GM12891 (cell line): Measurements from ENCODE around the gene CAMP.
"Not testable (repeated sequence)": the region's sequence is repeated elsewhere in the genome, so short reads cannot be mapped to it uniquely, and the experiment has no call there.

Experiments used
- DNase-seq: peaks from one replicate; pipeline ENCODE4 v3.0.0; 2011; ENCODE audit warnings: low spot score; ENCODE audit not compliant: insufficient read length
- FAIRE-seq: peaks from 2 replicates; lab custom pipeline; 2011; peaks lifted over from hg19 to GRCh38; lab: Jason Lieb, UNC
- PAX5 ChIP-seq: IDR thresholded peaks from 2 replicates; pipeline ENCODE4 v1.6.1; 2011; ENCODE audit warnings: low read length, moderate library complexity, mild to moderate bottlenecking; ENCODE audit not compliant: insufficient read depth, severe bottlenecking
- POLR2A ChIP-seq: IDR thresholded peaks from 2 replicates; pipeline ENCODE4 v1.6.1; 2011; ENCODE audit warnings: low read depth, low read length, control low read depth
- POLR2AphosphoS5 ChIP-seq: IDR thresholded peaks from 2 replicates; pipeline ENCODE4 v1.6.1; 2011; ENCODE audit warnings: low read depth, low read length, control low read depth
- POU2F2 ChIP-seq: IDR thresholded peaks from 2 replicates; pipeline ENCODE4 v1.6.1; 2011; ENCODE audit warnings: low read depth, mild to moderate bottlenecking, control low read depth, low read length, moderate library complexity
- SPI1 ChIP-seq: IDR thresholded peaks from 2 replicates; pipeline ENCODE4 v1.6.1; 2011; ENCODE audit warnings: low read depth, low read length, control low read depth
- TAF1 ChIP-seq: IDR thresholded peaks from 2 replicates; pipeline ENCODE4 v1.6.1; 2011; ENCODE audit warnings: low read depth, low read length, control low read depth

CAMP gene

GRCh38 chr3:48245136-48245535 lies 21.8 kb downstream of the CAMP start:
- no peak for TF ChIP-seq POU2F2
- no peak for TF ChIP-seq POLR2AphosphoS5
- no peak for TF ChIP-seq TAF1
- TF ChIP-seq PAX5, result no peak
- no peak for TF ChIP-seq POLR2A
- no peak for TF ChIP-seq SPI1
- no peak for DNase-seq
- no peak for FAIRE-seq

GRCh38 chr3:48247401-48247811 lies 24.1 kb downstream of the CAMP start:
- FAIRE-seq, result no peak
- no peak for DNase-seq
- TF ChIP-seq SPI1, result no peak
- TF ChIP-seq PAX5, result no peak
- TF ChIP-seq TAF1, result no peak
- TF ChIP-seq POLR2AphosphoS5, result no peak
- no peak for TF ChIP-seq POLR2A
- TF ChIP-seq POU2F2, result no peak

GRCh38 chr3:48248095-48248850 lies 25.0 kb downstream of the CAMP start:
- TF ChIP-seq PAX5 (no peak), POLR2AphosphoS5 (no peak), SPI1 (no peak), POLR2A (no peak), POU2F2 (no peak), TAF1 (no peak)
- DNase-seq, result no peak
- FAIRE-seq, result no peak

GRCh38 chr3:48256557-48256956 lies 33.3 kb downstream of the CAMP start:
- DNase-seq (no peak), FAIRE-seq (no peak)
- TF ChIP-seq POLR2A, result no peak

GRCh38 chr3:48258530-48258929 lies 35.2 kb downstream of the CAMP start:
- FAIRE-seq (no peak), DNase-seq (no peak)
- TF ChIP-seq SPI1 (no peak), PAX5 (no peak), POLR2A (no peak), POLR2AphosphoS5 (no peak), POU2F2 (no peak), TAF1 (no peak)

- FAIRE-seq (no peak), DNase-seq (no peak)
- no peak for TF ChIP-seq SPI1
- TF ChIP-seq POU2F2, result no peak
- TF ChIP-seq POLR2AphosphoS5, result no peak
- no peak for TF ChIP-seq TAF1
- no peak for TF ChIP-seq PAX5
- no peak for TF ChIP-seq POLR2A
Measured at GRCh38 chr3:48267782-48268181, 44.5 kb downstream of the CAMP start.

GRCh38 chr3:48268381-48268935 lies 45.2 kb downstream of the CAMP start:
- TF ChIP-seq POLR2AphosphoS5 (no peak), SPI1 (no peak), POLR2A (no peak), PAX5 (no peak), POU2F2 (no peak), TAF1 (no peak)
- no peak for DNase-seq
- peak; percentile 84 for FAIRE-seq

- DNase-seq (no peak), FAIRE-seq (peak; percentile 35)
- TF ChIP-seq POLR2A, result no peak
- TF ChIP-seq POLR2AphosphoS5, result no peak
- TF ChIP-seq POU2F2, result no peak
- no peak for TF ChIP-seq TAF1
- no peak for TF ChIP-seq PAX5
- no peak for TF ChIP-seq SPI1
Measured at GRCh38 chr3:48268936-48269561, 45.8 kb downstream of the CAMP start.

- FAIRE-seq, result peak; percentile 71
- no peak; the same call in 1 of the 2 replicates for TF ChIP-seq POLR2AphosphoS5
- TF ChIP-seq POLR2A, result no peak; the same call in 1 of the 2 replicates
- TF ChIP-seq TAF1, result no peak
- TF ChIP-seq SPI1, result no peak
- TF ChIP-seq POU2F2, result no peak
- TF ChIP-seq PAX5, result no peak
Measured at GRCh38 chr3:48269592-48269991, 46.3 kb downstream of the CAMP start.

GRCh38 chr3:48270306-48270705 lies 47.0 kb downstream of the CAMP start:
- no peak for FAIRE-seq
- TF ChIP-seq POLR2A (no peak), SPI1 (no peak), PAX5 (no peak), TAF1 (no peak), POU2F2 (no peak), POLR2AphosphoS5 (no peak)
- DNase-seq, result no peak

More at GRCh38 chr3:48269592-48269991, 46.3 kb downstream of the CAMP start:
- DNase-seq, result no peak

- not testable (repeated sequence) for DNase-seq, FAIRE-seq
Measured at GRCh38 chr3:48271223-48271622, 47.9 kb downstream of the CAMP start.
